ENCODE results near the gene KCNH4. TPM values are rescaled to one million over a fixed set of nuclear protein-coding genes. Genes with fewer than 3 reads are reported as not detected.

KCNH4 gene
- total RNA-seq, 1 donor from 2014 or later, result 0.80 TPM

GRCh38 chr17:42135664-42136653 is 45.0 kb downstream of the KCNH4 start:
- Mint-ChIP-seq H3K4me1 (peaks cover 71% of the 10 kb centered on the region), H3K27ac (peak overlapping the region; percentile 79), H3K9me3 (no peaks in the 10 kb centered on the region), H3K27me3 (no peaks in the 10 kb centered on the region), H3K36me3 (ENCODE audit: low read depth) (peaks cover 36% of the 10 kb centered on the region), H3K4me3 (no peak overlapping the region)
- ChIA-PET POLR2A (interaction anchor here (0.5 to 2.0 kb wide), 4 partner anchors 14 to 177 kb away, joined by 3 to 6 read pairs (median 3); partner anchors contain the start of gene CNP), CTCF (interaction anchor here (1.0 to 1.1 kb wide), 2 partner anchors 44 to 46 kb away, joined by 3 to 4 read pairs; no protein-coding TSS in a partner anchor)
- DNase-seq (no peak), ATAC-seq (ENCODE audit: low read depth) (no peak)
- intact Hi-C loops (cut with micrococcal nuclease), result no loop called here
- TF ChIP-seq CTCF (IDR thresholded peaks at IDR 0.05), result no peak

- TF ChIP-seq CTCF (IDR thresholded peaks at IDR 0.05), result no peak
- peaks cover 74% of the 10 kb centered on the region for H3K4me1 Mint-ChIP-seq
- POLR2A ChIA-PET, result interaction anchor here (0.5 kb wide), 1 partner anchor 178 kb away, joined by 3 read pairs; no protein-coding TSS in a partner anchor
- CTCF ChIA-PET, result interaction anchor here (1.1 kb wide), 1 partner anchor 46 kb away, joined by 3 read pairs; no protein-coding TSS in a partner anchor
- DNase-seq (no peak), ATAC-seq (ENCODE audit: low read depth) (no peak)
- no peak overlapping the region for H3K4me3 Mint-ChIP-seq
- intact Hi-C loops (cut with micrococcal nuclease), result no loop called here
- peaks cover 40% of the 10 kb centered on the region for H3K36me3 Mint-ChIP-seq (ENCODE audit: low read depth)
- no peaks in the 10 kb centered on the region for H3K27me3 Mint-ChIP-seq
- H3K27ac Mint-ChIP-seq, result no peak overlapping the region
- H3K9me3 Mint-ChIP-seq, result no peaks in the 10 kb centered on the region
These were observed 45.8 kb downstream of the KCNH4 start for GRCh38 chr17:42135151-42135550.

GRCh38 chr17:42133461-42134041 is 47.4 kb downstream of the KCNH4 start:
- Mint-ChIP-seq H3K4me3 (peak overlapping the region; percentile 49), H3K27ac (peak overlapping the region; percentile 77), H3K9me3 (no peaks in the 10 kb centered on the region), H3K27me3 (no peaks in the 10 kb centered on the region), H3K4me1 (peaks cover 67% of the 10 kb centered on the region), H3K36me3 (ENCODE audit: low read depth) (peaks cover 51% of the 10 kb centered on the region)
- peak; percentile 38 for DNase-seq
- peak; percentile 90 for ATAC-seq (ENCODE audit: low read depth)
- intact Hi-C loops (cut with micrococcal nuclease), result loop anchor here (1.0 to 5.0 kb wide), 2 partner anchors 8 to 154 kb away; partner anchors contain the start of gene STAT5A
- ChIA-PET CTCF (no interaction called here), POLR2A (interaction anchor here (0.6 kb wide), 1 partner anchor 27 kb away, joined by 6 read pairs; no protein-coding TSS in a partner anchor)
- no peak for TF ChIP-seq CTCF (IDR thresholded peaks at IDR 0.05)

GRCh38 chr17:42132941-42133340 is 48.0 kb downstream of the KCNH4 start:
- CTCF ChIA-PET, result interaction anchor here (1.1 kb wide), 1 partner anchor 11 kb away, joined by 3 read pairs; no protein-coding TSS in a partner anchor

More at GRCh38 chr17:42132941-42133340, 48.0 kb downstream of the KCNH4 start:
- POLR2A ChIA-PET, result interaction anchor here (1.0 to 1.3 kb wide), 2 partner anchors 62 to 115 kb away, joined by 3 read pairs; partner anchors contain the start of genes DNAJC7 and GHDC
- peak overlapping the region; percentile 49 for H3K4me3 Mint-ChIP-seq
- no peaks in the 10 kb centered on the region for H3K9me3 Mint-ChIP-seq
- H3K36me3 Mint-ChIP-seq (ENCODE audit: low read depth), result peaks cover 57% of the 10 kb centered on the region
- ATAC-seq (ENCODE audit: low read depth), result peak; percentile 45
- TF ChIP-seq CTCF (IDR thresholded peaks at IDR 0.05), result no peak
- H3K4me1 Mint-ChIP-seq, result peaks cover 64% of the 10 kb centered on the region
- DNase-seq, result no peak
- peak overlapping the region; percentile 77 for H3K27ac Mint-ChIP-seq
- intact Hi-C loops (cut with micrococcal nuclease), result loop anchor here (1.0 to 5.0 kb wide), 2 partner anchors 8 to 154 kb away; partner anchors contain the start of gene STAT5A
- H3K27me3 Mint-ChIP-seq, result no peaks in the 10 kb centered on the region

Measured in activated B cell treated with CpG ODN at 0.5 μM for 24 hours (primary cell).